Upper lobe of left lung (tissue), 6 donors: ENCODE measurements around the gene ACACA. TPM values are rescaled to one million over a fixed set of nuclear protein-coding genes. Genes with fewer than 3 reads are reported as not detected.

Experiments used
- ATAC-seq, 2 donors: fragments of 200-7000 bp; cut with Tn5 transposase; one replicate each; pipeline ENCODE4 v1.9.1; 2022; ENCODE audit warnings: mild to moderate bottlenecking in 2 of 2, moderate library complexity in 2 of 2; ENCODE audit not compliant: low FRiP score in 2 of 2
- DNase-seq, 2 donors: peaks; one replicate each; pipeline ENCODE4 v3.0.0-alpha.2; 2019 to 2020
- H3K27ac ChIP-seq, 4 donors: fragments of 200-600 bp; sonication (generic); one replicate each; pipeline ENCODE4 v1.5.1; 2016 to 2019
- H3K27me3 ChIP-seq, 4 donors: fragments of 200-600 bp; sonication (generic); one replicate each; pipeline ENCODE4 v1.5.1; 2017 to 2019
- H3K36me3 ChIP-seq, 4 donors: fragments of 200-600 bp; sonication (generic); one replicate each; pipeline ENCODE4 v1.5.1; 2016 to 2019
- H3K4me1 ChIP-seq, 4 donors: fragments of 200-600 bp; sonication (generic); one replicate each; pipeline ENCODE4 v1.5.1; 2018 to 2019
- H3K4me3 ChIP-seq, 4 donors: fragments of 200-600 bp; sonication (generic); one replicate each; pipeline ENCODE4 v1.5.1; 2017 to 2019; ENCODE audit warnings: mild to moderate bottlenecking in 2 of 4, moderate library complexity in 1 of 4
- H3K9me3 ChIP-seq, 4 donors: fragments of 200-600 bp; sonication (generic); one replicate each; pipeline ENCODE4 v1.5.1; 2018 to 2019
- EP300 ChIP-seq, 4 donors: sonication (generic); formaldehyde crosslinking; IDR thresholded peaks; one replicate each; pipeline ENCODE4 v1.5.1; 2017; ENCODE audit warnings: antibody characterized with exemption in 4 of 4, control low read depth in 2 of 4
- POLR2A ChIP-seq, 4 donors: fragments of 450-650 bp; IDR thresholded peaks; one replicate each; pipeline ENCODE4 v1.5.1; 2016 to 2017; ENCODE audit warnings: antibody characterized with exemption in 4 of 4, mild to moderate bottlenecking in 2 of 4
- POLR2AphosphoS5 ChIP-seq, 2 donors: sonication (generic); formaldehyde crosslinking; IDR thresholded peaks; one replicate each; pipeline ENCODE4 v1.5.1; 2017; ENCODE audit warnings: antibody characterized with exemption in 2 of 2
- WGBS, 2 donors: methylation state at CpG; one replicate each; pipeline ENCODE4 v1.1.5; 2017 to 2018; 5-methylcytosine and 5-hydroxymethylcytosine counted together
- total RNA-seq, 6 donors: library from RNA; depleted of rRNA in 4 of 6; stranded (reverse); fragments of >200 nt in 4 of 6; gene quantifications; one replicate each; pipeline versions ENCODE4 v1.1.0 to v1.2.1, GENCODE V29; 2016 to 2021
- TF ChIP-seq, protein P1 (sequence below), 6 experiments: fragments of 450-650 bp in 4 of 6; fragments of 200-600 bp in 2 of 6; sonication (generic) in 2 of 6; IDR thresholded peaks; one replicate each; pipeline ENCODE4 v1.5.1; 2016 to 2019; ENCODE audit warnings: antibody characterized with exemption in 6 of 6
- donor health status: DM: no; HTN: no; CAD: no; lungs with moderate emphysema.
- donor health status: DM: no; HTN: yes; CAD: no; lungs with severe emphysema.

Gene ACACA
- total RNA-seq, 6 donors from 2014 or later = 55.7 to 129 (median 91.9) TPM

DNA sequence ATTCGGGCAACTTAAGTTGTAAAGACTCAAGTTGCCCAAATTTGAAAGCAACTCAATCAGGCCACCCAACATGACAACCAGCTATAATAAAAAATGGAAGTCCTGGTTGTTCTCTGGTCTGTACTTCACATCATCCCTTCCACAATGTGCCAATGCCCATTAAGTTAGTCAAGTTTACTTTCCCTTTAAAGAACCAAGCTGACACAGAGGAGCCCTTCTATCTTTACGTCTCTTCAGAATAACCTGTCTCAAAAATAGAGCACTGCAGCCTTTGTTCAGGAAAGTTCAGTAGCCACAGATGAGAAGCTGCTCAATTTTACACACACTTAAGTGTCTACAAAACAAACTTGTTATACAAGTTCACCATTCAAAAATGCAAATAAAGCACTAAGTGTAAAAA, 106.0 kb downstream of the ACACA start:
- no peak for ATAC-seq

DNA sequence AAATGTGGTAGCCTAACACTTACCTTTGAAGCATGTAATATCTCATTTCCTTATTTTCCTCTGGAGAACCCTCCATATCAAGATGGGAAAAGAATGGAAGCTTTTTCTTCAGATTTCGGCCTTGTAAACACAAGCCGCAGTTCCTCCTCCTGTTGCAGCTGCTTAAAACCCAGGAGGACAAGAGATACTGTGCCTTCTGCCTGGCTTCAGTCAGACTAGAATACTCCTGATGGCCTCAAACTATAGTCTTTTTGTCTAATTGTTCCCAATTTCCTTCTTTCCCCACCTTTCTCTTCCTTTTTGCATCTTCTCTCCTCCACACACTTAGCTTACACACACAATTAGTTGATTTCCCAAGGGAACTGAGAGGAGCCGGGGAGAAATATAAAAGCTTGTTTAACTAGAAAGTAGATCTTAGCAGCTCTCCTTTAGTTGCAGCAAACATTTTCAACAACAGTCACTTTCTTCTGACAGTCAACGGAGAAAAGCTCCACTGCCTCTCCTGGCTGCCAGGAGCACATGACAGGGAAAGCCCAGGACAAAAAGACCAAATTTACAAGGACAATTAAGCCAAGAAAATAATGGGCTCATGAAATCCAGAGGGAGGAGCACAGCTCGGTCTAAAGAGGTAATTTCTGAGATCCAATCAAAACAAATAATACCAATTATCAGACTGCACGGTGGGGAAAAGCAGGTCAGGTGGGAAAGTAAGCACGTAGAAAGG, 107.2 kb downstream of the ACACA start:
- peak overlapping the region in 2 of 4 donors; percentile 17 to 31 for H3K27ac ChIP-seq

More for the DNA sequence above, 106.0 kb downstream of the ACACA start:
- H3K9me3 ChIP-seq = no peaks in the 10 kb centered on the region
- no peak for TF ChIP-seq POLR2A (IDR thresholded peaks at IDR 0.05)
- TF ChIP-seq, protein P1, sequence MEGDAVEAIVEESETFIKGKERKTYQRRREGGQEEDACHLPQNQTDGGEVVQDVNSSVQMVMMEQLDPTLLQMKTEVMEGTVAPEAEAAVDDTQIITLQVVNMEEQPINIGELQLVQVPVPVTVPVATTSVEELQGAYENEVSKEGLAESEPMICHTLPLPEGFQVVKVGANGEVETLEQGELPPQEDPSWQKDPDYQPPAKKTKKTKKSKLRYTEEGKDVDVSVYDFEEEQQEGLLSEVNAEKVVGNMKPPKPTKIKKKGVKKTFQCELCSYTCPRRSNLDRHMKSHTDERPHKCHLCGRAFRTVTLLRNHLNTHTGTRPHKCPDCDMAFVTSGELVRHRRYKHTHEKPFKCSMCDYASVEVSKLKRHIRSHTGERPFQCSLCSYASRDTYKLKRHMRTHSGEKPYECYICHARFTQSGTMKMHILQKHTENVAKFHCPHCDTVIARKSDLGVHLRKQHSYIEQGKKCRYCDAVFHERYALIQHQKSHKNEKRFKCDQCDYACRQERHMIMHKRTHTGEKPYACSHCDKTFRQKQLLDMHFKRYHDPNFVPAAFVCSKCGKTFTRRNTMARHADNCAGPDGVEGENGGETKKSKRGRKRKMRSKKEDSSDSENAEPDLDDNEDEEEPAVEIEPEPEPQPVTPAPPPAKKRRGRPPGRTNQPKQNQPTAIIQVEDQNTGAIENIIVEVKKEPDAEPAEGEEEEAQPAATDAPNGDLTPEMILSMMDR (IDR thresholded peaks at IDR 0.05) = no peak
- no peak for TF ChIP-seq POLR2AphosphoS5 (IDR thresholded peaks at IDR 0.05)
- no peak for TF ChIP-seq EP300 (IDR thresholded peaks at IDR 0.05)
- H3K36me3 ChIP-seq = peaks cover 0 to 3% (median 0%) of the 10 kb centered on the region in 4 donors
- no peak overlapping the region for H3K4me3 ChIP-seq
- WGBS, 2 donors = 52 to 55% methylated on average over 2 of the region's 2 CpGs
- no peak for DNase-seq
- H3K4me1 ChIP-seq = peaks cover 15 to 28% (median 19%) of the 10 kb centered on the region in 4 donors
- no peaks in the 10 kb centered on the region for H3K27me3 ChIP-seq
- H3K27ac ChIP-seq = peak overlapping the region in 1 of 4 donors; percentile 20

DNA sequence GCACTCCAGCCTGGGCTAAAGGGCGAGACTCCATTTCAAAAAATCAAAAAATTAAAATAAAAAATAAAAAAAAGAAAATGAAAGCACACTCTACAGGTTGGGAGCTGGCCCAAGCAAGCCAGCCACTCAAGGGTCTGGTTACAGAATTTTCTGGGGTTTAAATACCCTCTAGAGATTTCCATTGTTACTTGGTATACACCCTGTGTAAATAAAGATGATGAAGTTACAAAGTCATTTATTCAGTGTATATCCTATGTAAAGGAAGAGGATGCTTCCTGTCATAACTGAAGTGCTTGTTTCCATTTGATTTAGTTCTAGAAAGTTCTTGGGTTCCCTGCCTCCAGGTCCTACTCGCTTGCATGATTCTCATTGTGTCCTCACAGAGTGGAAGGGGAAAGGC, 110.7 kb downstream of the ACACA start:
- no peak for TF ChIP-seq EP300 (IDR thresholded peaks at IDR 0.05)
- TF ChIP-seq POLR2A (IDR thresholded peaks at IDR 0.05) = no peak
- TF ChIP-seq, protein P1 (IDR thresholded peaks at IDR 0.05) = no peak
- TF ChIP-seq POLR2AphosphoS5 (IDR thresholded peaks at IDR 0.05) = no peak
- 90 to 98% methylated on average over 2 of the region's 2 CpGs for WGBS, 2 donors
- ATAC-seq (no peak), DNase-seq (no peak)
- Histone ChIP-seq H3K27me3 (no peaks in the 10 kb centered on the region), H3K36me3 (no peaks in the 10 kb centered on the region), H3K4me1 (peaks cover 18 to 33% (median 25%) of the 10 kb centered on the region in 4 donors), H3K4me3 (no peak overlapping the region), H3K27ac (no peak overlapping the region), H3K9me3 (no peaks in the 10 kb centered on the region)

More for the DNA sequence above, 107.2 kb downstream of the ACACA start:
- H3K36me3 ChIP-seq = peaks cover 0 to 1% (median 0%) of the 10 kb centered on the region in 4 donors
- peaks cover 18 to 28% (median 20%) of the 10 kb centered on the region in 4 donors for H3K4me1 ChIP-seq
- H3K4me3 ChIP-seq = no peak overlapping the region
- TF ChIP-seq, protein P1 (IDR thresholded peaks at IDR 0.05) = no peak
- TF ChIP-seq POLR2AphosphoS5 (IDR thresholded peaks at IDR 0.05) = no peak
- TF ChIP-seq EP300 (IDR thresholded peaks at IDR 0.05) = no peak
- TF ChIP-seq POLR2A (IDR thresholded peaks at IDR 0.05) = no peak
- no peak for DNase-seq
- 44 to 51% methylated on average over 7 of the region's 7 CpGs for WGBS, 2 donors
- no peaks in the 10 kb centered on the region for H3K27me3 ChIP-seq
- no peaks in the 10 kb centered on the region for H3K9me3 ChIP-seq
- no peak for ATAC-seq

DNA sequence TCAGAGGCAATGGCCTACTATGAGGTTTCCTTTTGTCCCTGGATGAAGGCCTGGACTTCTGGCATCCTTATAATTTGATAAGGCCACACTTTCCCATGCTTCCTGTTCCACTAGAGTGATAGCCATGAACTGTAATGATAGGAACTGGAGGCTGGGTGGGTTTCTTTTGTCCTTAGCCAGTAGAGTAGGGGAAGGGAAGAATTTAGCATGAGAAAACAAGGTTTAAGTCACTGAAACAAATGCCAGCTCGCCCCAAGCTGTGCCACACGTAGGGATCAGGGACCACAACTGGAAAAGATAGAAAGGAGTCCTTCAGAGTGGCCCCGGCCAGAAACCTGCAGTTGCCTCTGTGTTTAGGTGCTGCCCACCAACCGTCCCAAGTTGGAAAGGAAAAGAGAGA, 111.7 kb downstream of the ACACA start:
- Histone ChIP-seq H3K4me1 (peaks cover 10 to 35% (median 18%) of the 10 kb centered on the region in 4 donors), H3K36me3 (no peaks in the 10 kb centered on the region), H3K27ac (no peak overlapping the region), H3K9me3 (no peaks in the 10 kb centered on the region), H3K4me3 (no peak overlapping the region), H3K27me3 (no peaks in the 10 kb centered on the region)
- ATAC-seq (no peak), DNase-seq (no peak)
- WGBS, 2 donors = 89 to 94% methylated on average over 4 of the region's 4 CpGs
- TF ChIP-seq EP300 (IDR thresholded peaks at IDR 0.05) (no peak), POLR2A (IDR thresholded peaks at IDR 0.05) (no peak), POLR2AphosphoS5 (IDR thresholded peaks at IDR 0.05) (no peak)
- TF ChIP-seq, protein P1 (IDR thresholded peaks at IDR 0.05) = no peak
